ENCODE measurements around the gene TBL2.
"Not testable (repeated sequence)": the region's sequence is repeated elsewhere in the genome, so short reads cannot be mapped to it uniquely, and the experiment has no call there.

The TBL2 gene

GRCh38 chr7:73533742-73534141 is 44.6 kb downstream of the TBL2 start:
- no peak overlapping the region for H3K9ac ChIP-seq (ENCODE audit: low read length)
- H3K4me1 ChIP-seq (ENCODE audit: control insufficient read depth, insufficient read depth, low read length): no peaks in the 10 kb centered on the region
- H3K36me3 ChIP-seq (ENCODE audit: control insufficient read depth, insufficient read depth, low read length): peaks cover 20% of the 10 kb centered on the region
- no peak overlapping the region for H3K27ac ChIP-seq (ENCODE audit: low read depth, low read length)
- no peaks in the 10 kb centered on the region for H3K27me3 ChIP-seq (ENCODE audit: control insufficient read depth, insufficient read depth, low read length)
- no peak overlapping the region for H3K4me3 ChIP-seq (ENCODE audit: low read length)

- no peaks in the 10 kb centered on the region for H3K4me1 ChIP-seq (ENCODE audit: control insufficient read depth, insufficient read depth, low read length)
- peaks cover 12% of the 10 kb centered on the region for H3K36me3 ChIP-seq (ENCODE audit: control insufficient read depth, insufficient read depth, low read length)
- H3K27ac ChIP-seq (ENCODE audit: low read depth, low read length): no peak overlapping the region
- no peak overlapping the region for H3K4me3 ChIP-seq (ENCODE audit: low read length)
- no peak overlapping the region for H3K9ac ChIP-seq (ENCODE audit: low read length)
- no peaks in the 10 kb centered on the region for H3K27me3 ChIP-seq (ENCODE audit: control insufficient read depth, insufficient read depth, low read length)
Observed at GRCh38 chr7:73532224-73532623, 46.2 kb downstream of the TBL2 start.

- Histone ChIP-seq H3K4me3 (ENCODE audit: low read length) (no peak overlapping the region), H3K36me3 (ENCODE audit: control insufficient read depth, insufficient read depth, low read length) (peaks cover 3% of the 10 kb centered on the region), H3K27ac (ENCODE audit: low read depth, low read length) (no peak overlapping the region), H3K27me3 (ENCODE audit: control insufficient read depth, insufficient read depth, low read length) (no peaks in the 10 kb centered on the region), H3K4me1 (ENCODE audit: control insufficient read depth, insufficient read depth, low read length) (no peaks in the 10 kb centered on the region), H3K9ac (ENCODE audit: low read length) (no peak overlapping the region)
Observed at GRCh38 chr7:73530800-73531199, 47.6 kb downstream of the TBL2 start.

- H3K27ac ChIP-seq (ENCODE audit: low read depth, low read length): no peak overlapping the region
Observed at GRCh38 chr7:73526896-73527821, 51.2 kb downstream of the TBL2 start.

GRCh38 chr7:73526158-73526494 is 52.3 kb downstream of the TBL2 start:
- H3K4me1 ChIP-seq (ENCODE audit: control insufficient read depth, insufficient read depth, low read length); H3K36me3 ChIP-seq (ENCODE audit: control insufficient read depth, insufficient read depth, low read length); H3K27me3 ChIP-seq (ENCODE audit: control insufficient read depth, insufficient read depth, low read length); H3K27ac ChIP-seq (ENCODE audit: low read depth, low read length); H3K9ac ChIP-seq (ENCODE audit: low read length); H3K4me3 ChIP-seq (ENCODE audit: low read length): not testable (repeated sequence)

More at GRCh38 chr7:73526896-73527821, 51.2 kb downstream of the TBL2 start:
- no peaks in the 10 kb centered on the region for H3K4me1 ChIP-seq (ENCODE audit: control insufficient read depth, insufficient read depth, low read length)
- no peaks in the 10 kb centered on the region for H3K27me3 ChIP-seq (ENCODE audit: control insufficient read depth, insufficient read depth, low read length)
- H3K36me3 ChIP-seq (ENCODE audit: control insufficient read depth, insufficient read depth, low read length): no peaks in the 10 kb centered on the region
- no peak overlapping the region for H3K9ac ChIP-seq (ENCODE audit: low read length)
- no peak overlapping the region for H3K4me3 ChIP-seq (ENCODE audit: low read length)

GRCh38 chr7:73522105-73522872 is 56.1 kb downstream of the TBL2 start, which contains the start of gene BAZ1B:
Gene BAZ1B, minus strand, starts transcription at chr7:73522293. Its CDS starts 360 bp downstream, at chr7:73521933.
- H3K9ac ChIP-seq (ENCODE audit: low read length): peak within 1 kb of the TSS; percentile 68
- H3K4me1 ChIP-seq (ENCODE audit: control insufficient read depth, insufficient read depth, low read length): peaks cover 19% of the 10 kb centered on the region
- H3K36me3 ChIP-seq (ENCODE audit: control insufficient read depth, insufficient read depth, low read length): no peaks in the 10 kb centered on the region
- no peaks in the 10 kb centered on the region for H3K27me3 ChIP-seq (ENCODE audit: control insufficient read depth, insufficient read depth, low read length)
- H3K27ac ChIP-seq (ENCODE audit: low read depth, low read length): peak within 1 kb of the TSS; percentile 93
- H3K4me3 ChIP-seq (ENCODE audit: low read length): peak within 1 kb of the TSS; percentile 83

- H3K4me3 ChIP-seq (ENCODE audit: low read length): peak overlapping the region; percentile 80
- H3K4me1 ChIP-seq (ENCODE audit: control insufficient read depth, insufficient read depth, low read length): peaks cover 19% of the 10 kb centered on the region
- H3K9ac ChIP-seq (ENCODE audit: low read length): peak overlapping the region; percentile 30
- peak overlapping the region; percentile 93 for H3K27ac ChIP-seq (ENCODE audit: low read depth, low read length)
- H3K36me3 ChIP-seq (ENCODE audit: control insufficient read depth, insufficient read depth, low read length): no peaks in the 10 kb centered on the region
- no peaks in the 10 kb centered on the region for H3K27me3 ChIP-seq (ENCODE audit: control insufficient read depth, insufficient read depth, low read length)
Observed at GRCh38 chr7:73521636-73522104, 56.7 kb downstream of the TBL2 start.

- Histone ChIP-seq H3K9ac (ENCODE audit: low read length) (peak overlapping the region; percentile 30), H3K36me3 (ENCODE audit: control insufficient read depth, insufficient read depth, low read length) (peaks cover 3% of the 10 kb centered on the region), H3K4me3 (ENCODE audit: low read length) (peak overlapping the region; percentile 80), H3K27me3 (ENCODE audit: control insufficient read depth, insufficient read depth, low read length) (no peaks in the 10 kb centered on the region), H3K27ac (ENCODE audit: low read depth, low read length) (peak overlapping the region; percentile 93), H3K4me1 (ENCODE audit: control insufficient read depth, insufficient read depth, low read length) (peaks cover 19% of the 10 kb centered on the region)
Observed at GRCh38 chr7:73520673-73521635, 57.4 kb downstream of the TBL2 start.

GRCh38 chr7:73519867-73520672 is 58.3 kb downstream of the TBL2 start:
- Histone ChIP-seq H3K36me3 (ENCODE audit: control insufficient read depth, insufficient read depth, low read length) (peaks cover 6% of the 10 kb centered on the region), H3K27me3 (ENCODE audit: control insufficient read depth, insufficient read depth, low read length) (no peaks in the 10 kb centered on the region), H3K27ac (ENCODE audit: low read depth, low read length) (peak overlapping the region; percentile 93), H3K4me3 (ENCODE audit: low read length) (peak overlapping the region; percentile 80), H3K9ac (ENCODE audit: low read length) (no peak overlapping the region), H3K4me1 (ENCODE audit: control insufficient read depth, insufficient read depth, low read length) (peaks cover 19% of the 10 kb centered on the region)

GRCh38 chr7:73518470-73518869 is 59.9 kb downstream of the TBL2 start:
- no peak overlapping the region for H3K27ac ChIP-seq (ENCODE audit: low read depth, low read length)
- peaks cover 19% of the 10 kb centered on the region for H3K4me1 ChIP-seq (ENCODE audit: control insufficient read depth, insufficient read depth, low read length)
- H3K27me3 ChIP-seq (ENCODE audit: control insufficient read depth, insufficient read depth, low read length): no peaks in the 10 kb centered on the region
- H3K36me3 ChIP-seq (ENCODE audit: control insufficient read depth, insufficient read depth, low read length): peaks cover 6% of the 10 kb centered on the region
- H3K9ac ChIP-seq (ENCODE audit: low read length): no peak overlapping the region
- no peak overlapping the region for H3K4me3 ChIP-seq (ENCODE audit: low read length)
